Heart left ventricle (tissue), 13 donors: Measurements from ENCODE around the gene IRF2.

ENCODE experiments used
- POLR2A ChIP-seq, 2 donors: fragments of 450-650 bp; IDR thresholded peaks; one replicate each; pipeline ENCODE4 v1.6.1; 2017; ENCODE audit warnings: antibody characterized with exemption in 2 of 2, mild to moderate bottlenecking in 2 of 2, moderate library complexity in 2 of 2
- TF ChIP-seq, protein P1 (sequence below), 12 donors: fragments of 200-600 bp; sonication (generic) in 4 of 12; IDR thresholded peaks; one replicate each; pipeline versions ENCODE4 v1.5.0 to v1.8.0; 2018 to 2022; ENCODE audit warnings: antibody characterized with exemption in 12 of 12, mild to moderate bottlenecking in 5 of 12
- donor health status: ischemic (EF 13 %, LVEDD 7.1; RV severe dilation, severe dysfunction).
- donor health status: DM: no; HTN: yes; CAD: no.
- donor health status: DM: no; HTN: no; CAD: no.
- donor health status: ischemic (EF 25% LVEDD 6.9; RV normal size, moderate dysfunction).
- donor health status: ischemic (EF 25% LVEDD 5.7; RV mildly dilated, moderate dysfunction).
- donor health status: ischemic (EF 35%, LVEDD 5.7; RV mildly dilated, moderate dysfunction).
- donor health status: nonischemic (EF 11% LVEDD 7.7; RV severe dilation, severe dysfunction).
- donor health status: DM: yes; HTN: yes; CAD: no.
- donor health status: PGD.
- donor health status: ischemic (EF 29% LVEDD 5.4; RV normal size, mild dysfunction).
- donor health status: nonischemic (EF 23%, LVEDD 6.1; RV moderate dilation, normal function).

DNA sequence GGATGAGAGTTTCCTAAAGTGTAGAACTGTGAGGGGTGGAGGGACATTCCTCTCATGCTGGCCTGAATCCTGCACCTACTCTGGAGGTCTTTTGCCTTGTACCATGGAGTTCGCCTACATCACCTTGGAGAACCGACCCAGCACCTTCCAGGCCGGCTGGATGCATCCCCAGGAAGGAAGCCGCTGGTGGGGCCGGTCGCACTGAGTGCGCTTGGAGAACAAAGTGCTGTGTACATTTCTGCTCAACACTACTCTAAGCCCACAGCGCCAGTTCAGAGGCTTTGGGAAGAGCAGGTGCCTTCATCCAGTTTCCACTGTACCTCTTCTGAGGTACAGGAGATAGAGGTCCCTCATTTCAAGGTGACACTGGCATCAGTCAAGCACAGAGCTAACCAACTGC lies 15.4 kb upstream of the IRF2 start:
- TF ChIP-seq, protein P1, sequence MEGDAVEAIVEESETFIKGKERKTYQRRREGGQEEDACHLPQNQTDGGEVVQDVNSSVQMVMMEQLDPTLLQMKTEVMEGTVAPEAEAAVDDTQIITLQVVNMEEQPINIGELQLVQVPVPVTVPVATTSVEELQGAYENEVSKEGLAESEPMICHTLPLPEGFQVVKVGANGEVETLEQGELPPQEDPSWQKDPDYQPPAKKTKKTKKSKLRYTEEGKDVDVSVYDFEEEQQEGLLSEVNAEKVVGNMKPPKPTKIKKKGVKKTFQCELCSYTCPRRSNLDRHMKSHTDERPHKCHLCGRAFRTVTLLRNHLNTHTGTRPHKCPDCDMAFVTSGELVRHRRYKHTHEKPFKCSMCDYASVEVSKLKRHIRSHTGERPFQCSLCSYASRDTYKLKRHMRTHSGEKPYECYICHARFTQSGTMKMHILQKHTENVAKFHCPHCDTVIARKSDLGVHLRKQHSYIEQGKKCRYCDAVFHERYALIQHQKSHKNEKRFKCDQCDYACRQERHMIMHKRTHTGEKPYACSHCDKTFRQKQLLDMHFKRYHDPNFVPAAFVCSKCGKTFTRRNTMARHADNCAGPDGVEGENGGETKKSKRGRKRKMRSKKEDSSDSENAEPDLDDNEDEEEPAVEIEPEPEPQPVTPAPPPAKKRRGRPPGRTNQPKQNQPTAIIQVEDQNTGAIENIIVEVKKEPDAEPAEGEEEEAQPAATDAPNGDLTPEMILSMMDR (IDR thresholded peaks at IDR 0.05) = no peak
- TF ChIP-seq POLR2A (IDR thresholded peaks at IDR 0.05) = no peak
